Measurements from ENCODE around the gene RSF1.
A peak's percentile ranks its signal among the peaks of the same experiment; 100 is the strongest.

RSF1 gene

DNA sequence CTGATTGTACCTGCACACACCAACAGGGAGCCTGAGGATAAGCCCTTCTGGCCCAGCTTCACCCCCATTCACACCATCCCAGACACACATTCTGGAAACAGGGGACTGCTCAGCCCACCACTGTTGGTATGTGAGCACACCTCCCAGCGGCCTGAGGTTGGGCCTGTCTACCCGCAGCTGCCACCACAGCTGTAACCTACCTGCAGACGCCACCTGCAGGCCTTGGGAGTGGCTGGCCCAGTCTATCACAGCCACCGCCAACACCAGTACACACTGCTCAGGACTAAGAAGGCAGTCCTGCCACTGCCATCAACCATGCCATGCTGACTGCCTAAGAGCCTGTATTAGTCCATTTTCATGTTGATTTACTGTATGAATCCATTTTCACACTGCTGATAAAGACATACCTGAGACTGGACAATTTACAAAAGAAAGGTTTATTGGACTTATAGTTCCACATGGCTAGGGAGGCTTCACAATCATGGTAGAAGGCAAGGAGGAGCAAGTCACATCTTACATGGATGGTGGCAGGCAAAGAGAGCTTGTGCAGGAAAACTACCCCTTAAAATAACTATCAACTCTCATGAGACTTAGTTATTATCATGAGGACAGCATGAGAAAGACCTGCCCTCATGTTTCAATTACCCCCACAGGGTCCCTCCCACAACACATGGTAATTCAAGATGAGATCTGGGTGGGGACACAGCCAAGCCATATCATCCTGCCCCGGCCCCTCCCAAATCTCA is 30.6 kb downstream of the RSF1 start:
- no peak overlapping the region for H2AFZ ChIP-seq (ENCODE audit: low read length)
- no peak overlapping the region for H2BK15ac ChIP-seq (ENCODE audit: low read length)
- H3K4me2 ChIP-seq (ENCODE audit: insufficient read depth, low read length, poor library complexity, severe bottlenecking) = no peak overlapping the region
- peak overlapping the region; percentile 38 for H3K18ac ChIP-seq (ENCODE audit: low read length)
- peaks cover 4 to 39% of the 10 kb centered on the region in 2 donors for H3K36me3 ChIP-seq (replicated peaks in 1 of 2; ENCODE audit: control insufficient read depth in 2 of 2, insufficient read depth in 2 of 2, low read length in 2 of 2)
- peak overlapping the region; percentile 56 for H4K8ac ChIP-seq (ENCODE audit: low read depth, low read length)
- no peak overlapping the region for H3K27ac ChIP-seq (replicated peaks; ENCODE audit: low read length)
- H3K79me1 ChIP-seq (ENCODE audit: low read depth, low read length) = peaks cover 23% of the 10 kb centered on the region
- WGBS, 2 donors (ENCODE audit: extremely low coverage in 2 of 2, insufficient read length in 2 of 2, insufficient replicate concordance in 1 of 2) = no CpG with 5 or more reads among the region's 5 CpGs
- H3K27me3 ChIP-seq (ENCODE audit: control insufficient read depth in 3 of 3, insufficient read depth in 3 of 3, low read depth in 1 of 3, low read length in 3 of 3) = no peaks in the 10 kb centered on the region
- H3K4ac ChIP-seq (ENCODE audit: low read length) = no peak overlapping the region
- H3K14ac ChIP-seq (ENCODE audit: low read length) = peak overlapping the region; percentile 84
- no peak for DNase-seq (ENCODE audit: low spot score)
- no peak overlapping the region for H4K91ac ChIP-seq (ENCODE audit: low read depth, low read length, poor library complexity)
- no peak overlapping the region for H3K9ac ChIP-seq (ENCODE audit: low read depth, low read length, poor library complexity)
- H3K9me3 ChIP-seq (replicated peaks in 1 of 2; ENCODE audit: control insufficient read depth in 2 of 2, insufficient read depth in 1 of 2, low read depth in 1 of 2, low read length in 2 of 2) = peaks cover 11 to 34% of the 10 kb centered on the region in 2 donors
- peaks cover 0 to 2% of the 10 kb centered on the region in 2 donors for H3K4me1 ChIP-seq (ENCODE audit: control insufficient read depth in 2 of 2, insufficient read depth in 1 of 2, low read depth in 1 of 2, low read length in 2 of 2)
- no peak overlapping the region for H2AK5ac ChIP-seq (ENCODE audit: low read depth, low read length)
- peak overlapping the region; percentile 18 for H3K23ac ChIP-seq (ENCODE audit: low read depth, low read length, poor library complexity)
- H2BK12ac ChIP-seq (ENCODE audit: low read length) = no peak overlapping the region
- no peak overlapping the region for H2BK120ac ChIP-seq (ENCODE audit: low read depth, low read length)
- peak overlapping the region; percentile 44 for H2BK5ac ChIP-seq (ENCODE audit: low read length)
- H3K4me3 ChIP-seq (ENCODE audit: low read length in 2 of 2) = no peak overlapping the region

DNA sequence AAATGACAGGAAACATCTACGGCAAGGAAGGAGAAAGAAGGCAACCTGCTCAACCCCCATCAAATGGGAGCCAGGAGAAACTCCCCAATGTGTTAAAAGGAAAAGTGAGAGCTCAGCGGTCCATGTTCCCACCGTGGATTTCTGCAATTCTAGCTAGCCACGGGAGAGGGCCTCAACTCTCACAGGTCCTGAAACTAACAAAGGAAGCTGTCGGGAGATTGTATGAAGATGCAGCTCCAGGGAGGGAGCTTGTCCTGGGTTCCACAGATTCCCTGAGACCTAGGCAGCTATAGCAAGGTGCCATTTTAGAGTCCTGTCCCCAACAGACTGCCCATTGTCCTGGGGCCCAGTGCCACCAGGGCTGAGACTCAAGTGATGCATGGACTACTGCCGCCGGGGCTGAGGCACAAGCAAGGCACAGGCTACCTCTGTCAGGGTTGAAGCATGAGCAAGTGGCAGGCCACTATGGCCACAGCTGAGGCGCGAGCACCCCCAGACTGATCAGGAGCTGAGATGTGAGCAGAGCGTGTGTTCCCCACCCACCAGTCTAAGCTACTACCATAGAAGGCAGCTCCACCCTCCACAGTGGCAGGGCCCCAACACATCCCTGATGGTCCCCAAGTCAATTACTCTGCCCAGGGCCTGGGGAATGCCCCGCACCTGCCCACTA is 31.3 kb downstream of the RSF1 start:
- no peak overlapping the region for H3K4me3 ChIP-seq (ENCODE audit: low read length in 2 of 2)
- peaks cover 0 to 2% of the 10 kb centered on the region in 2 donors for H3K4me1 ChIP-seq (ENCODE audit: control insufficient read depth in 2 of 2, insufficient read depth in 1 of 2, low read depth in 1 of 2, low read length in 2 of 2)
- no peak for DNase-seq (ENCODE audit: low spot score)
- H2BK15ac ChIP-seq (ENCODE audit: low read length) = no peak overlapping the region
- H3K4ac ChIP-seq (ENCODE audit: low read length) = no peak overlapping the region
- H3K9ac ChIP-seq (ENCODE audit: low read depth, low read length, poor library complexity) = no peak overlapping the region
- no peak overlapping the region for H4K91ac ChIP-seq (ENCODE audit: low read depth, low read length, poor library complexity)
- no peaks in the 10 kb centered on the region for H3K27me3 ChIP-seq (ENCODE audit: control insufficient read depth in 3 of 3, insufficient read depth in 3 of 3, low read depth in 1 of 3, low read length in 3 of 3)
- H2AK5ac ChIP-seq (ENCODE audit: low read depth, low read length) = no peak overlapping the region
- no peak overlapping the region for H2AFZ ChIP-seq (ENCODE audit: low read length)
- H3K9me3 ChIP-seq (replicated peaks in 1 of 2; ENCODE audit: control insufficient read depth in 2 of 2, insufficient read depth in 1 of 2, low read depth in 1 of 2, low read length in 2 of 2) = peaks cover 11 to 31% of the 10 kb centered on the region in 2 donors
- H3K27ac ChIP-seq (replicated peaks; ENCODE audit: low read length) = peak overlapping the region; percentile 23
- peak overlapping the region; percentile 56 for H4K8ac ChIP-seq (ENCODE audit: low read depth, low read length)
- H3K79me1 ChIP-seq (ENCODE audit: low read depth, low read length) = peaks cover 23% of the 10 kb centered on the region
- peak overlapping the region; percentile 84 for H3K14ac ChIP-seq (ENCODE audit: low read length)
- peak overlapping the region; percentile 73 for H2BK12ac ChIP-seq (ENCODE audit: low read length)
- H3K18ac ChIP-seq (ENCODE audit: low read length) = peak overlapping the region; percentile 38
- no CpG with 5 or more reads among the region's 11 CpGs for whole genome bisulfite sequencing, 2 donors (ENCODE audit: extremely low coverage in 2 of 2, insufficient read length in 2 of 2, insufficient replicate concordance in 1 of 2)
- H2BK120ac ChIP-seq (ENCODE audit: low read depth, low read length) = no peak overlapping the region
- H2BK5ac ChIP-seq (ENCODE audit: low read length) = peak overlapping the region; percentile 44
- no peak overlapping the region for H3K4me2 ChIP-seq (ENCODE audit: insufficient read depth, low read length, poor library complexity, severe bottlenecking)
- peak overlapping the region; percentile 18 for H3K23ac ChIP-seq (ENCODE audit: low read depth, low read length, poor library complexity)
- peaks cover 4 to 38% of the 10 kb centered on the region in 2 donors for H3K36me3 ChIP-seq (replicated peaks in 1 of 2; ENCODE audit: control insufficient read depth in 2 of 2, insufficient read depth in 2 of 2, low read length in 2 of 2)

DNA sequence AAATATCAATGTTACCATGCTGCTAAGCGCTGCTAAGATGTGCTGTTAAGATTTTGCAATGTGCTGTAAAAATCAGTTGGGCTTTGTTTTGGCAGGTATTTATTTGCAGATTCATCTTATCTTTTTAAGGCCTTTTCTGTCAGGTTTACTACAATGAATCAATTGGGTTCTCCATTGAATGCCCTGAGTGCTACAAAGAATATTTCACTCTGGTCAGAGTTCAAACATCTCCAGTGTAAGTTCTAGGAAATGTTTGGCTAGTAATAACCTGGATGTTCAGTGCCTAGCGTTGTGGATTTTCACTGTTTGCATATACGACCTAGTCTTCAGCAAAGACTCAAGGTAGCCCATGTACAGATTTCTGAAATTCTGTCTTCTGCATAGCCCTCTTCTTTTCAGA is 36.0 kb downstream of the RSF1 start:
- H2BK15ac ChIP-seq (ENCODE audit: low read length) = no peak overlapping the region
- no CpG with 5 or more reads among the region's 3 CpGs for WGBS, 2 donors (ENCODE audit: extremely low coverage in 2 of 2, insufficient read length in 2 of 2, insufficient replicate concordance in 1 of 2)
- H2BK5ac ChIP-seq (ENCODE audit: low read length) = no peak overlapping the region
- no peak overlapping the region for H4K8ac ChIP-seq (ENCODE audit: low read depth, low read length)
- no peak overlapping the region for H3K4me2 ChIP-seq (ENCODE audit: insufficient read depth, low read length, poor library complexity, severe bottlenecking)
- no peak overlapping the region for H2BK12ac ChIP-seq (ENCODE audit: low read length)
- no peak overlapping the region for H3K14ac ChIP-seq (ENCODE audit: low read length)
- no peak overlapping the region for H2AFZ ChIP-seq (ENCODE audit: low read length)
- no peak overlapping the region for H3K4ac ChIP-seq (ENCODE audit: low read length)
- H2AK5ac ChIP-seq (ENCODE audit: low read depth, low read length) = no peak overlapping the region
- H3K23ac ChIP-seq (ENCODE audit: low read depth, low read length, poor library complexity) = no peak overlapping the region
- H3K27ac ChIP-seq (replicated peaks; ENCODE audit: low read length) = no peak overlapping the region
- peaks cover 7% of the 10 kb centered on the region for H3K79me1 ChIP-seq (ENCODE audit: low read depth, low read length)
- H3K18ac ChIP-seq (ENCODE audit: low read length) = no peak overlapping the region
- no peaks in the 10 kb centered on the region for H3K9me3 ChIP-seq (replicated peaks in 1 of 2; ENCODE audit: control insufficient read depth in 2 of 2, insufficient read depth in 1 of 2, low read depth in 1 of 2, low read length in 2 of 2)
- no peaks in the 10 kb centered on the region for H3K36me3 ChIP-seq (replicated peaks in 1 of 2; ENCODE audit: control insufficient read depth in 2 of 2, insufficient read depth in 2 of 2, low read length in 2 of 2)
- H3K4me1 ChIP-seq (ENCODE audit: control insufficient read depth in 2 of 2, insufficient read depth in 1 of 2, low read depth in 1 of 2, low read length in 2 of 2) = peaks cover 0 to under 1% of the 10 kb centered on the region in 2 donors
- H3K27me3 ChIP-seq (ENCODE audit: control insufficient read depth in 3 of 3, insufficient read depth in 3 of 3, low read depth in 1 of 3, low read length in 3 of 3) = no peaks in the 10 kb centered on the region
- H4K91ac ChIP-seq (ENCODE audit: low read depth, low read length, poor library complexity) = no peak overlapping the region
- DNase-seq (ENCODE audit: low spot score) = no peak
- H2BK120ac ChIP-seq (ENCODE audit: low read depth, low read length) = no peak overlapping the region
- H3K9ac ChIP-seq (ENCODE audit: low read depth, low read length, poor library complexity) = no peak overlapping the region
- no peak overlapping the region for H3K4me3 ChIP-seq (ENCODE audit: low read length in 2 of 2)

DNA sequence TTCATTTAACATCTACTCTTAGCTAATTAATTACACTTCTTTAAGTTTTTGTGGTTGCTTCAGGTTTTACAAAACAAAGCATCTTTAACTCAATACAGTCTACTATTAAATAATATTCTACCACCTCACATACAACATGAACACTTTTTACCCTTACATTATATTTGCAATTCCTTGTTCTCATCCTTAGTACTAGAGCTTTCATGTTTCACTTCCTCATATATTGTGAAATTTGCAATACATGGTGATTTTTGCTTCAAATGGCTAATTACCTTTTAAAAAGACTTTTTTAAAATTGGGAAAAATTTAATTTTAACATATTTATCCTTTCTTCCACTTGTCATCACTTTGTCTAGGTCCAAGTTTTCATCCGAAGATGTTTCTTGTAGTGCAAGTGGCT is 37.5 kb downstream of the RSF1 start:
- Histone ChIP-seq H3K4me1 (ENCODE audit: control insufficient read depth in 2 of 2, insufficient read depth in 1 of 2, low read depth in 1 of 2, low read length in 2 of 2) (no peaks in the 10 kb centered on the region), H3K9ac (ENCODE audit: low read depth, low read length, poor library complexity) (no peak overlapping the region), H2BK120ac (ENCODE audit: low read depth, low read length) (no peak overlapping the region), H2BK15ac (ENCODE audit: low read length) (no peak overlapping the region), H3K27me3 (ENCODE audit: control insufficient read depth in 3 of 3, insufficient read depth in 3 of 3, low read depth in 1 of 3, low read length in 3 of 3) (no peaks in the 10 kb centered on the region), H3K9me3 (replicated peaks in 1 of 2; ENCODE audit: control insufficient read depth in 2 of 2, insufficient read depth in 1 of 2, low read depth in 1 of 2, low read length in 2 of 2) (no peaks in the 10 kb centered on the region), H3K18ac (ENCODE audit: low read length) (no peak overlapping the region), H3K23ac (ENCODE audit: low read depth, low read length, poor library complexity) (no peak overlapping the region), H2BK12ac (ENCODE audit: low read length) (no peak overlapping the region), H3K27ac (replicated peaks; ENCODE audit: low read length) (no peak overlapping the region), H2BK5ac (ENCODE audit: low read length) (no peak overlapping the region), H3K14ac (ENCODE audit: low read length) (no peak overlapping the region), H3K79me1 (ENCODE audit: low read depth, low read length) (peaks cover 3% of the 10 kb centered on the region), H2AK5ac (ENCODE audit: low read depth, low read length) (no peak overlapping the region), H3K4me2 (ENCODE audit: insufficient read depth, low read length, poor library complexity, severe bottlenecking) (no peak overlapping the region), H4K91ac (ENCODE audit: low read depth, low read length, poor library complexity) (no peak overlapping the region), H3K4ac (ENCODE audit: low read length) (no peak overlapping the region), H3K4me3 (ENCODE audit: low read length in 2 of 2) (no peak overlapping the region), H2AFZ (ENCODE audit: low read length) (no peak overlapping the region), H4K8ac (ENCODE audit: low read depth, low read length) (no peak overlapping the region), H3K36me3 (replicated peaks in 1 of 2; ENCODE audit: control insufficient read depth in 2 of 2, insufficient read depth in 2 of 2, low read length in 2 of 2) (no peaks in the 10 kb centered on the region)
- no CpG with 5 or more reads among the region's 1 CpG for WGBS, 2 donors (ENCODE audit: extremely low coverage in 2 of 2, insufficient read length in 2 of 2, insufficient replicate concordance in 1 of 2)
- no peak for DNase-seq (ENCODE audit: low spot score)
